WTC11 (cell line): ENCODE results near the gene CENATAC.

ENCODE experiments used
- JUN ChIP-seq: sonication (generic); formaldehyde crosslinking; IDR thresholded peaks from 2 replicates; pipeline ENCODE4 v1.8.0; 2023; ENCODE audit warnings: mild to moderate bottlenecking, missing genetic modification reagents
- TF ChIP-seq, protein P1 (sequence below): fragments of 200-600 bp; IDR thresholded peaks from 2 replicates; pipeline ENCODE4 v1.8.0; 2022; ENCODE audit warnings: antibody characterized with exemption
- TF ChIP-seq, protein P2 (sequence below): sonication (generic); formaldehyde crosslinking; IDR thresholded peaks from 2 replicates; pipeline ENCODE4 v1.8.1; 2023; ENCODE audit warnings: mild to moderate bottlenecking, moderate library complexity, missing genetic modification reagents

DNA sequence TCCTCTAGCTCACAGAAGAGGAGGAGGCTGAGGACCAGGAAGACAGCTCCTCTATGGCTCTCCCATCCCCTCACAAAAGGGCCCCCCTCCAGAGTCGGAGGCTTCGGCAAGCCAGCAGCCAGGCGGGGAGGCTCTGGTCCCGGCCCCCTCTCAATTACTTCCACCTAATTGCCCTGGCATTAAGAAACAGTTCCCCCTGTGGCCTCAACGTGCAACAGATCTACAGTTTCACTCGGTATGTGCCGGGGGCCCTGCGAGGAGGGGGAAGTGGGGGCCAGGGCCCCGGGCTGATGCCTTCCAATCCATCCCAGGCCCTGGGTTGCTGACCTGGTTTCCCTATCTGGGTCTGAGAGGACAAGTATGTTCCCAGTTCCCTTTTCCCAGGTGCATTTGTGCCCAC, 18.5 kb upstream of the CENATAC start:
- TF ChIP-seq, protein P1, sequence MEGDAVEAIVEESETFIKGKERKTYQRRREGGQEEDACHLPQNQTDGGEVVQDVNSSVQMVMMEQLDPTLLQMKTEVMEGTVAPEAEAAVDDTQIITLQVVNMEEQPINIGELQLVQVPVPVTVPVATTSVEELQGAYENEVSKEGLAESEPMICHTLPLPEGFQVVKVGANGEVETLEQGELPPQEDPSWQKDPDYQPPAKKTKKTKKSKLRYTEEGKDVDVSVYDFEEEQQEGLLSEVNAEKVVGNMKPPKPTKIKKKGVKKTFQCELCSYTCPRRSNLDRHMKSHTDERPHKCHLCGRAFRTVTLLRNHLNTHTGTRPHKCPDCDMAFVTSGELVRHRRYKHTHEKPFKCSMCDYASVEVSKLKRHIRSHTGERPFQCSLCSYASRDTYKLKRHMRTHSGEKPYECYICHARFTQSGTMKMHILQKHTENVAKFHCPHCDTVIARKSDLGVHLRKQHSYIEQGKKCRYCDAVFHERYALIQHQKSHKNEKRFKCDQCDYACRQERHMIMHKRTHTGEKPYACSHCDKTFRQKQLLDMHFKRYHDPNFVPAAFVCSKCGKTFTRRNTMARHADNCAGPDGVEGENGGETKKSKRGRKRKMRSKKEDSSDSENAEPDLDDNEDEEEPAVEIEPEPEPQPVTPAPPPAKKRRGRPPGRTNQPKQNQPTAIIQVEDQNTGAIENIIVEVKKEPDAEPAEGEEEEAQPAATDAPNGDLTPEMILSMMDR = no peak
- TF ChIP-seq JUN = no peak
- TF ChIP-seq, protein P2, sequence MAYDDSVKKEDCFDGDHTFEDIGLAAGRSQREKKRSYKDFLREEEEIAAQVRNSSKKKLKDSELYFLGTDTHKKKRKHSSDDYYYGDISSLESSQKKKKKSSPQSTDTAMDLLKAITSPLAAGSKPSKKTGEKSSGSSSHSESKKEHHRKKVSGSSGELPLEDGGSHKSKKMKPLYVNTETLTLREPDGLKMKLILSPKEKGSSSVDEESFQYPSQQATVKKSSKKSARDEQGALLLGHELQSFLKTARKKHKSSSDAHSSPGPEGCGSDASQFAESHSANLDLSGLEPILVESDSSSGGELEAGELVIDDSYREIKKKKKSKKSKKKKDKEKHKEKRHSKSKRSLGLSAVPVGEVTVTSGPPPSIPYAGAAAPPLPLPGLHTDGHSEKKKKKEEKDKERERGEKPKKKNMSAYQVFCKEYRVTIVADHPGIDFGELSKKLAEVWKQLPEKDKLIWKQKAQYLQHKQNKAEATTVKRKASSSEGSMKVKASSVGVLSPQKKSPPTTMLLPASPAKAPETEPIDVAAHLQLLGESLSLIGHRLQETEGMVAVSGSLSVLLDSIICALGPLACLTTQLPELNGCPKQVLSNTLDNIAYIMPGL (CRISPR knock-in tag) = no peak
